ENCODE measurements around the gene AP1AR.

AP1AR gene

DNA sequence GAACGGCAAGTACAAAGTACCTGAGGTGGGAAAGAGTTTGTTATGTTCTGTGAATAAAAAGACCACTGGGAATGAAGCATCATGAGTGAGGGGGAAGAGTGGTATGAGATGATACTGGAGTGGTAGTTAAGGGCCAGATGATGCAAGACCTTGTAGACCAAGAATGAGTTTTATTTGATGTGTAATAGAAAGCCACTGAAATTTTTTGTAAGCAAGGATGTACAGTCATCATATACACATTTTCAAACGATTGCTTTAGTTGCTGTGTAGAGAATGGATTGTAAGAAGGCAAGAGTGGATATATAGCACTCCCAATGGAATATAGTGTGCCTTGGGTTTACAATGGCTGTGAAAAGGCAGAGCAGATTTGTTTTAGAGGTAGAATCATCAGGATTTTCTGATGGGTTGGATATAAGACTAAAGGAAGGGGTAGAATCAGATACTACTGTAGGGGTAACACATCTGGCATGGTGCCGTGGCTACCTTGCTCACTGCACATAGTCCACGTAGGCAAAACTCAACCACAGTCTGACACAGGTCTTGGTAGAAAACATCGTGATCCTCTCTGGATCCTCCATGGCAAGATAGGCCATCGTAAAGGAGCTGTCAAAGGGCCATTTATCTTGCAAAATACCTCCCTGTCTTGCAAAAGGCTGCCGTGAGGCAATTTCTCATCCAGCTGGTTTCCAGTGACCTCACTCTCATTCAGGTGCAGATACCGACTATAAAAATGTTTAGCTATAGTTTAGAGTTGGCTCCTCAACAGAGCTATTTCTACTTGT is 39.2 kb downstream of the AP1AR start:
- DNase-seq (ENCODE audit: low spot score): no peak
- no peak overlapping the region for H3K27ac ChIP-seq
- no peak overlapping the region for H3K4me3 ChIP-seq
- TF ChIP-seq, protein P1, sequence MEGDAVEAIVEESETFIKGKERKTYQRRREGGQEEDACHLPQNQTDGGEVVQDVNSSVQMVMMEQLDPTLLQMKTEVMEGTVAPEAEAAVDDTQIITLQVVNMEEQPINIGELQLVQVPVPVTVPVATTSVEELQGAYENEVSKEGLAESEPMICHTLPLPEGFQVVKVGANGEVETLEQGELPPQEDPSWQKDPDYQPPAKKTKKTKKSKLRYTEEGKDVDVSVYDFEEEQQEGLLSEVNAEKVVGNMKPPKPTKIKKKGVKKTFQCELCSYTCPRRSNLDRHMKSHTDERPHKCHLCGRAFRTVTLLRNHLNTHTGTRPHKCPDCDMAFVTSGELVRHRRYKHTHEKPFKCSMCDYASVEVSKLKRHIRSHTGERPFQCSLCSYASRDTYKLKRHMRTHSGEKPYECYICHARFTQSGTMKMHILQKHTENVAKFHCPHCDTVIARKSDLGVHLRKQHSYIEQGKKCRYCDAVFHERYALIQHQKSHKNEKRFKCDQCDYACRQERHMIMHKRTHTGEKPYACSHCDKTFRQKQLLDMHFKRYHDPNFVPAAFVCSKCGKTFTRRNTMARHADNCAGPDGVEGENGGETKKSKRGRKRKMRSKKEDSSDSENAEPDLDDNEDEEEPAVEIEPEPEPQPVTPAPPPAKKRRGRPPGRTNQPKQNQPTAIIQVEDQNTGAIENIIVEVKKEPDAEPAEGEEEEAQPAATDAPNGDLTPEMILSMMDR (IDR thresholded peaks at IDR 0.05): no peak

DNA sequence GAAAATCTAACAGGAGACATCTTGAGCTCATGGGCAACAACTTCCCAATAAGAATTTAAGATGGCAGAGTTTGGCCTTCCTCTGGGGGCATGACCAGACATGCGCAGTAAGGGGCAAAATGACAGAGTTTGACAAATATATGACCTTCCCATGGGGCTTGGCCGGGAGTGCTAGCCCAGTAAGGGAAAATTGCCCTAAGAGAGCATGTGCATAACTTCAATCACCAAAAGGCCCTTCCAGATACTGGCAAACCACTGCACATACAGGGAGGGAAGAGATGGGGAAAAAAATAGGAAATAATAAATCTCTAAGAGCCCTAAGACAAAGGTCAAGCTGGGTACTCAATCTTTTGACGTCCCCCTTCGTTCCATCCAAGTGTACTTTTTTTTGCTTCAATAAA is 40.7 kb downstream of the AP1AR start:
- H3K27ac ChIP-seq: no peak overlapping the region
- H3K4me3 ChIP-seq: no peak overlapping the region
- TF ChIP-seq, protein P1 (IDR thresholded peaks at IDR 0.05): no peak
- DNase-seq (ENCODE audit: low spot score): no peak

DNA sequence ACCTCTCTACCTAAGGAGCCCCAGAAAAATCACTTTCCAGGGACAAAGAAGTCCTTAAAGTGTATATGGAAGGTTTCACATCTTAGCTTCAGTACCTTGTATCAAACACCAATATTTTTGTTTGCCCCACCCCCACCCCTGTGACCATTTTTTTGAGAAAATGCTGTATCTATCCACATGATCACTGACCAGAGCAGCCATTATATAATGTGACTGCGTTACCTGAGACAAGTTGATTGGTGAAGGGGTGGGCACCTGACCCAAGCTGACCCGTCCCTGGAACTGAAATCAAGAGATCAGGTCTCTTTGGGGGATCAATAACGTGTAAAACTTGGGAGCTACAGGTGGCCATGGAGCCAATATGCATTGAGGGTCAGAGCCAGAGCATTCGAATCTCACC is 43.4 kb downstream of the AP1AR start:
- no peak overlapping the region for H3K27ac ChIP-seq
- DNase-seq (ENCODE audit: low spot score): no peak
- TF ChIP-seq, protein P1 (IDR thresholded peaks at IDR 0.05): no peak
- H3K4me3 ChIP-seq: no peak overlapping the region

DNA sequence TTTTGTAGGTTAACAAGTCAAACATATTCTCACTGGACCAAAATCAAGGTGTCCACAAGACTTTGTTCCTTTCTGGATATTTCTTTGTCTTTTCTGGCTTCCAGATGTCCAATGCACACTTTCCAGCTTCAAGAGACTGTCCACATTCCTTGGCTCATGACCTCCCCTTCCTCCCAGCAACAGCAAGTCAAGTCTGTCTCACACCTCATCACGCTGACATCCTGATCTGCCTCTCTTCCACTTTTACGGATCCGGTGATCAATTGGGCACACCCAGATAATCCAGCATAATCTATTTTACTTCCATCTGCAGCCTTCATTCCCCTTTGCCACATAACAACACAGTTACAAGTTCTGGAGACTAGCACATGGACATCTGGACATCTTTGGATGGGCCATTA is 44.5 kb downstream of the AP1AR start:
- no peak overlapping the region for H3K4me3 ChIP-seq
- TF ChIP-seq, protein P1 (IDR thresholded peaks at IDR 0.05): no peak
- no peak overlapping the region for H3K27ac ChIP-seq
- no peak for DNase-seq (ENCODE audit: low spot score)

DNA sequence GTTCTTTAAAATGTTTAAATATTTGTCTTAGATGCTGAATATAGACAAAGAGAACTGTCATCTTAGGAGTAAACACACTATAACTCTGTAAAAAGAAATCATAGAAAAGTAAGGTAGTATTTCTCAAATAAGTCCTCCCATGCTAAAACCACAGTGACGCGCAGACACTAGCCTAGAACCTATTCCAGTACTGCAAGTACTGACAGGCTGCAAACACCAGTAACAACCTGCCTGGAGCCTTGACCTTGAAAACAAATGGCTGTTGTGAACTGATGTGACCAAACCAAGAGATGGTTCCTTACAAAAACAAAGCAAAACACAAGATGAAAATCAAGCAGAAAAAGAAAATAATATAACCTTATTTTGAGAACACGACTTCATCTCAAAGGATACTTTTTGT is 45.6 kb downstream of the AP1AR start:
- TF ChIP-seq, protein P1 (IDR thresholded peaks at IDR 0.05): no peak
- Histone ChIP-seq H3K27ac (no peak overlapping the region), H3K4me3 (no peak overlapping the region)
- no peak for DNase-seq (ENCODE audit: low spot score)

DNA sequence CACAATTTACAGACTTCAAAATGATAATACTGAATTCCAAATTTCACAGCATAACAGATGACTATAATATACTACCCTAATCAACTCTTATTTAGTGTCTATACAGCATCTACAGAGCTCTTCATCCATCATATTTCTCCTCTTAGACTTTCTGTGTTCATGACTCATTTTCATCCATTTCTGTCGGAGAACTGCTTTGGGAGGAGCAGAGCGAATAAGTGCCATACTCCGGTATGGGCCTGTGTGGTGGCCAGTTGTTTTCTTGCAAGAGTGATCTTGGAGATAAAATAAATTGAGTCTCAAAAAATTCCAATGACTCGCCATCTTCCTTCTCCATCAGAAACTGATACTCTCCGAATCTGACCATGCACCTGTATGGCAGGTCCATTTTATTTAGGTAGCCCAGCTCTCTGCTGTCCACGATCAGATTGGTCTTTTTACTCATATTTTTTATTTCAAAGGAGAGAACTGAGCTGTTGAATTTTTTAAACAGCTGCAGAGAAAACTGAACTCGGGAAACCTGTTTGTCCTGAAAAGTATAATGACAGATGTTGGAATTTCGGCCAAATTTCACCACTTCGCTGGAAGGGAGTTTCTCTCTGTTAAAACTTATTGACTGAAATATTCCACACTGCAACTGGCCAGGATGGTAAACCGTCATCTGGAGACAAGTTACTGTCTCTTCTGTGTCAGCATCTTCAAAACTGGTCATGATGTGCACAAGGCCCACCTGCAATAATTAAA is 46.3 kb downstream of the AP1AR start:
- H3K4me3 ChIP-seq: no peak overlapping the region
- TF ChIP-seq, protein P1 (IDR thresholded peaks at IDR 0.05): no peak
- no peak for DNase-seq (ENCODE audit: low spot score)
- H3K27ac ChIP-seq: no peak overlapping the region
